Right lobe of liver (tissue), 4 donors: ENCODE data around the gene PTPRU.

Source experiments
- POLR2A ChIP-seq: fragments of 450-650 bp; IDR thresholded peaks from one replicate; pipeline ENCODE4 v1.6.1; 2017; ENCODE audit warnings: antibody characterized with exemption, mild to moderate bottlenecking
- TF ChIP-seq, protein P1 (sequence below), 4 donors: fragments of 200-600 bp in 3 of 4; fragments of 450-650 bp in 1 of 4; IDR thresholded peaks; one replicate each; pipeline versions ENCODE4 v1.5.1 to v1.8.0; 2016 to 2022; ENCODE audit warnings: antibody characterized with exemption in 4 of 4, mild to moderate bottlenecking in 2 of 4
- donor health status: DM: no; HTN: no; CAD: no.
- donor health status: DM: no; HTN: no; CAD: no.
- donor health status: DM: no; HTN: yes; CAD: no.

DNA sequence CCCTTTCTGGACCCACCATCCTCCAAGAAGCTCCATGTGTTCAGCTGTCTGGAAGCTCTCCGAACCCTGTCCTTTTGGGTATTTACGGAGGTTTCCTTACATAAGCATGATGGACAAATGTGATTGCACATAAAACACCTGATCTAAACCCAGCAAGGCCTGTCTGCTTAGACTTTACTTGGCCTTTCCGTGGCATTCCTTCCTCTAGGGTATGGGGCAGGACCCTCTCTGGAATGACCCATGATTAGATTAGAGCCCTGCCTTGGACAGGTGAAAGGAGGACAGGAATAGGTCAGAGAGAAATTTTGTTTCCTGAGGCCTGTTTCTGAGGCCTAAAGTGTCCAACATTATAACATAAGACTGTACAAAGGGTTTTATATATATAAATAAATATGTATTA, 16.9 kb downstream of the PTPRU start:
- TF ChIP-seq, protein P1, sequence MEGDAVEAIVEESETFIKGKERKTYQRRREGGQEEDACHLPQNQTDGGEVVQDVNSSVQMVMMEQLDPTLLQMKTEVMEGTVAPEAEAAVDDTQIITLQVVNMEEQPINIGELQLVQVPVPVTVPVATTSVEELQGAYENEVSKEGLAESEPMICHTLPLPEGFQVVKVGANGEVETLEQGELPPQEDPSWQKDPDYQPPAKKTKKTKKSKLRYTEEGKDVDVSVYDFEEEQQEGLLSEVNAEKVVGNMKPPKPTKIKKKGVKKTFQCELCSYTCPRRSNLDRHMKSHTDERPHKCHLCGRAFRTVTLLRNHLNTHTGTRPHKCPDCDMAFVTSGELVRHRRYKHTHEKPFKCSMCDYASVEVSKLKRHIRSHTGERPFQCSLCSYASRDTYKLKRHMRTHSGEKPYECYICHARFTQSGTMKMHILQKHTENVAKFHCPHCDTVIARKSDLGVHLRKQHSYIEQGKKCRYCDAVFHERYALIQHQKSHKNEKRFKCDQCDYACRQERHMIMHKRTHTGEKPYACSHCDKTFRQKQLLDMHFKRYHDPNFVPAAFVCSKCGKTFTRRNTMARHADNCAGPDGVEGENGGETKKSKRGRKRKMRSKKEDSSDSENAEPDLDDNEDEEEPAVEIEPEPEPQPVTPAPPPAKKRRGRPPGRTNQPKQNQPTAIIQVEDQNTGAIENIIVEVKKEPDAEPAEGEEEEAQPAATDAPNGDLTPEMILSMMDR (IDR thresholded peaks at IDR 0.05), result no peak
- TF ChIP-seq POLR2A, result no peak
